ENCODE results near the gene HNRNPD. TPM values are rescaled to one million over a fixed set of nuclear protein-coding genes. Genes with fewer than 3 reads are reported as not detected.

Gene HNRNPD
- polyA plus RNA-seq, 3 donors, result 97.6 to 174 (median 149) TPM

DNA sequence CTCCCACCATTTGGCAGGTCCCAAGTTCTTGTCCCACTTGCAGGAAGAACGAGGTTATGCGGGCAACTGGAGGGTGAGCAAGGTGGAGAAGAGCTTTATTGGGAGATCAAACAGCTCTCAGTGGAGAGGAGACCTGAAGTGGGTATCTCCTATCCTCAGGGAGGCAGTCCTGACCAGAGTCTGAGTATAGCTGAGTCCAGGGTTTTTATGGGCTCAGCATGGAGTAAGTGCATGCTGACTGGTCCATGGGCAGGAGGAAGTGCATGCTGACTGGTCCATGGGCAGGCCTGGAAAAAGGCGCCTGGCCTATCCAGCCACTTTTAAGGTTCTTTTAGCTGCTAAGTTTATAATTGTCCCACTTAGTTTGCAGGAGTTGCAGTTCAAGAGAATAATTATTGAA, 7.4 kb upstream of the HNRNPD start:
- no peaks in the 10 kb centered on the region for H3K27me3 ChIP-seq (ENCODE audit: control insufficient read depth in 2 of 2, insufficient read depth in 2 of 2, low read length in 2 of 2)
- Mint-ChIP-seq H3K9me3 (peaks cover 10 to 20% (median 14%) of the 10 kb centered on the region in 7 donors), H3K27me3 (ENCODE audit: low read depth in 3 of 3) (peaks cover 0 to 1% (median under 1%) of the 10 kb centered on the region in 3 donors), H3K4me1 (peaks cover 6% of the 10 kb centered on the region), H3K4me3 (no peak overlapping the region), H3K27ac (peak overlapping the region in 1 of 7 donors; percentile 72), H3K36me3 (peaks cover 6 to 15% of the 10 kb centered on the region in 2 donors)
- peaks cover 16% of the 10 kb centered on the region for H3K79me2 ChIP-seq (ENCODE audit: insufficient read depth, low read length)
- DNase-seq, result no peak
- peaks cover under 1% of the 10 kb centered on the region for H4K20me1 ChIP-seq (ENCODE audit: insufficient read depth, low read length)
- no peak overlapping the region for H2AFZ ChIP-seq (ENCODE audit: insufficient read depth, low read depth, low read length, poor library complexity, severe bottlenecking)
- TF ChIP-seq, protein P1, sequence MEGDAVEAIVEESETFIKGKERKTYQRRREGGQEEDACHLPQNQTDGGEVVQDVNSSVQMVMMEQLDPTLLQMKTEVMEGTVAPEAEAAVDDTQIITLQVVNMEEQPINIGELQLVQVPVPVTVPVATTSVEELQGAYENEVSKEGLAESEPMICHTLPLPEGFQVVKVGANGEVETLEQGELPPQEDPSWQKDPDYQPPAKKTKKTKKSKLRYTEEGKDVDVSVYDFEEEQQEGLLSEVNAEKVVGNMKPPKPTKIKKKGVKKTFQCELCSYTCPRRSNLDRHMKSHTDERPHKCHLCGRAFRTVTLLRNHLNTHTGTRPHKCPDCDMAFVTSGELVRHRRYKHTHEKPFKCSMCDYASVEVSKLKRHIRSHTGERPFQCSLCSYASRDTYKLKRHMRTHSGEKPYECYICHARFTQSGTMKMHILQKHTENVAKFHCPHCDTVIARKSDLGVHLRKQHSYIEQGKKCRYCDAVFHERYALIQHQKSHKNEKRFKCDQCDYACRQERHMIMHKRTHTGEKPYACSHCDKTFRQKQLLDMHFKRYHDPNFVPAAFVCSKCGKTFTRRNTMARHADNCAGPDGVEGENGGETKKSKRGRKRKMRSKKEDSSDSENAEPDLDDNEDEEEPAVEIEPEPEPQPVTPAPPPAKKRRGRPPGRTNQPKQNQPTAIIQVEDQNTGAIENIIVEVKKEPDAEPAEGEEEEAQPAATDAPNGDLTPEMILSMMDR (IDR thresholded peaks at IDR 0.05), result no peak
- no peak overlapping the region for H3K4me2 ChIP-seq (replicated peaks; ENCODE audit: extremely low read depth, low read length, poor library complexity, severe bottlenecking)
- H3K4me1 ChIP-seq (ENCODE audit: control insufficient read depth in 1 of 2, insufficient read depth in 2 of 2, low read length in 2 of 2), result peaks cover 0 to under 1% of the 10 kb centered on the region in 2 donors
- 100% methylated on average over 2 of the region's 3 CpGs for WGBS (ENCODE audit: insufficient coverage)
- intact Hi-C loops (cut with micrococcal nuclease), result no loop called here
- H3K27ac ChIP-seq (ENCODE audit: low read depth in 1 of 2, low read length in 2 of 2), result no peak overlapping the region
- H3K9me3 ChIP-seq (replicated peaks in 1 of 2; ENCODE audit: control insufficient read depth in 1 of 2, insufficient read depth in 1 of 2, low read length in 2 of 2), result peaks cover 5 to 13% of the 10 kb centered on the region in 2 donors
- H3K36me3 ChIP-seq (replicated peaks in 1 of 2; ENCODE audit: control insufficient read depth in 1 of 2, insufficient read depth in 2 of 2, low read length in 2 of 2), result no peaks in the 10 kb centered on the region
- no peak overlapping the region for H3K4me3 ChIP-seq (replicated peaks in 1 of 3; ENCODE audit: low read depth in 2 of 3, low read length in 3 of 3)
- no peak overlapping the region for H3K9ac ChIP-seq (ENCODE audit: insufficient read depth, low read length, poor library complexity, severe bottlenecking)

- Mint-ChIP-seq H3K4me1 (peaks cover 10% of the 10 kb centered on the region), H3K9me3 (peaks cover 7 to 20% (median 13%) of the 10 kb centered on the region in 7 donors)
- no peak overlapping the region for H3K4me2 ChIP-seq (replicated peaks; ENCODE audit: extremely low read depth, low read length, poor library complexity, severe bottlenecking)
These were observed 7.0 kb upstream of the HNRNPD start for GRCh38 chr4:82380831-82381230.

More at GRCh38 chr4:82380831-82381230, 7.0 kb upstream of the HNRNPD start:
- Histone ChIP-seq H3K79me2 (ENCODE audit: insufficient read depth, low read length) (peaks cover 20% of the 10 kb centered on the region), H3K9ac (ENCODE audit: insufficient read depth, low read length, poor library complexity, severe bottlenecking) (no peak overlapping the region), H3K27me3 (ENCODE audit: control insufficient read depth in 2 of 2, insufficient read depth in 2 of 2, low read length in 2 of 2) (no peaks in the 10 kb centered on the region), H2AFZ (ENCODE audit: insufficient read depth, low read depth, low read length, poor library complexity, severe bottlenecking) (no peak overlapping the region), H3K9me3 (replicated peaks in 1 of 2; ENCODE audit: control insufficient read depth in 1 of 2, insufficient read depth in 1 of 2, low read length in 2 of 2) (peaks cover 5 to 13% of the 10 kb centered on the region in 2 donors), H4K20me1 (ENCODE audit: insufficient read depth, low read length) (peaks cover 4% of the 10 kb centered on the region), H3K36me3 (replicated peaks in 1 of 2; ENCODE audit: control insufficient read depth in 1 of 2, insufficient read depth in 2 of 2, low read length in 2 of 2) (no peaks in the 10 kb centered on the region), H3K27ac (ENCODE audit: low read depth in 1 of 2, low read length in 2 of 2) (no peak overlapping the region), H3K4me1 (ENCODE audit: control insufficient read depth in 1 of 2, insufficient read depth in 2 of 2, low read length in 2 of 2) (peaks cover 0 to 4% of the 10 kb centered on the region in 2 donors), H3K4me3 (replicated peaks in 1 of 3; ENCODE audit: low read depth in 2 of 3, low read length in 3 of 3) (no peak overlapping the region)
- peaks cover 6 to 18% of the 10 kb centered on the region in 2 donors for H3K36me3 Mint-ChIP-seq
- H3K27me3 Mint-ChIP-seq (ENCODE audit: low read depth in 3 of 3), result peaks cover 0 to 1% (median 0%) of the 10 kb centered on the region in 3 donors
- H3K27ac Mint-ChIP-seq, result no peak overlapping the region
- no peak for DNase-seq
- TF ChIP-seq, protein P1 (IDR thresholded peaks at IDR 0.05), result no peak
- H3K4me3 Mint-ChIP-seq, result no peak overlapping the region
- intact Hi-C loops (cut with micrococcal nuclease), result no loop called here
- 79% methylated on average over 3 of the region's 4 CpGs for WGBS (ENCODE audit: insufficient coverage)

Measured in CD14-positive monocyte (primary cell).